H1 (cell line): ENCODE data around the gene FRMD4A. TPM values are rescaled to one million over a fixed set of nuclear protein-coding genes. Genes with fewer than 3 reads are reported as not detected.

Source experiments
- CTCF ChIA-PET: fragments of 300-600 bp; sonication (Branson Sonifier 250); formaldehyde crosslinking; loops from one replicate; lab custom pipeline; 2021; ENCODE audit not compliant: partially characterized antibody; lab: Charles Lee
- POLR2A ChIA-PET: fragments of 300-600 bp; sonication (Branson Sonifier 250); formaldehyde crosslinking; loops from one replicate; lab custom pipeline; 2021; ENCODE audit warnings: inconsistent platforms; ENCODE audit not compliant: partially characterized antibody; lab: Charles Lee
- DNase-seq, 2 experiments: peaks; one replicate each; pipeline versions ENCODE4 v3.0.0 to v3.0.0-alpha.2; 2010 to 2022; ENCODE audit warnings: low spot score in 2 of 2, low read depth in 1 of 2, mixed read lengths in 1 of 2
- FAIRE-seq: peaks from 2 replicates; lab custom pipeline; 2011; peaks lifted over from hg19 to GRCh38; lab: Jason Lieb, UNC
- H2AFZ ChIP-seq: 2 replicates; pipeline ENCODE4 v1.8.1; 2012; ENCODE audit warnings: low read length, inconsistent platforms
- H2AK5ac ChIP-seq: 2 replicates; pipeline ENCODE4 v1.6.1; 2013; ENCODE audit warnings: low read depth, low read length
- H2BK120ac ChIP-seq: replicated peaks from 2 replicates; pipeline ENCODE3; 2013; ENCODE audit warnings: low read depth, low read length, inconsistent platforms
- H2BK12ac ChIP-seq: 2 replicates; pipeline ENCODE4 v1.6.1; 2013; ENCODE audit warnings: low read depth, low read length
- H2BK15ac ChIP-seq: 2 replicates; pipeline ENCODE4 v1.6.1; 2013; ENCODE audit warnings: low read length
- H2BK20ac ChIP-seq: 2 replicates; pipeline ENCODE4 v1.6.1; 2013; ENCODE audit warnings: low read length
- H2BK5ac ChIP-seq: 2 replicates; pipeline ENCODE4 v1.6.1; 2013; ENCODE audit warnings: low read depth, low read length
- H3K14ac ChIP-seq: 2 replicates; pipeline ENCODE4 v1.6.1; 2013; ENCODE audit warnings: inconsistent platforms; ENCODE audit not compliant: insufficient read length
- H3K18ac ChIP-seq: 2 replicates; pipeline ENCODE4 v1.6.1; 2013; ENCODE audit warnings: low read length; ENCODE audit errors: extremely low read depth
- H3K23ac ChIP-seq: 2 replicates; pipeline ENCODE4 v1.6.1; 2013; ENCODE audit warnings: inconsistent platforms; ENCODE audit not compliant: insufficient read length
- H3K23me2 ChIP-seq: 2 replicates; pipeline ENCODE4 v1.6.1; 2013; ENCODE audit warnings: low read depth, low read length
- H3K27ac ChIP-seq: 2 replicates; pipeline ENCODE4 v1.6.1; 2011; ENCODE audit warnings: low read depth, low read length, inconsistent platforms
- H3K27me3 ChIP-seq, 4 experiments: replicated peaks in 1 of 4; 1 replicate in 1 of 4; 2 replicates in 3 of 4; pipeline versions ENCODE4 v1.6.1 to v1.8.1; 2011 to 2013; ENCODE audit warnings: low read length in 3 of 4, mild to moderate bottlenecking in 3 of 4, inconsistent platforms in 2 of 4, mixed read lengths in 2 of 4, moderate library complexity in 1 of 4; ENCODE audit not compliant: control insufficient read depth in 3 of 4, insufficient read depth in 3 of 4; ENCODE audit errors: extremely low read depth in 1 of 4
- H3K36me3 ChIP-seq, 4 experiments: 2 replicates each; pipeline versions ENCODE4 v1.6.1 to v1.8.1; 2011 to 2013; ENCODE audit warnings: mild to moderate bottlenecking in 4 of 4, low read length in 3 of 4, moderate library complexity in 2 of 4, control low read depth in 1 of 4, inconsistent platforms in 1 of 4; ENCODE audit not compliant: insufficient read depth in 4 of 4, control insufficient read depth in 2 of 4
- H3K4ac ChIP-seq: replicated peaks from 2 replicates; pipeline ENCODE3; 2013; ENCODE audit warnings: low read length, low read depth, mixed read lengths, inconsistent platforms; ENCODE audit not compliant: insufficient read length
- H3K4me1 ChIP-seq, 4 experiments: replicated peaks in 1 of 4; 1 replicate in 1 of 4; 2 replicates in 3 of 4; pipeline versions ENCODE4 v1.6.1 to v1.8.1; 2011 to 2013; ENCODE audit warnings: low read length in 3 of 4, inconsistent platforms in 2 of 4, mixed read lengths in 1 of 4; ENCODE audit not compliant: insufficient read depth in 4 of 4, control insufficient read depth in 3 of 4
- H3K4me2 ChIP-seq, 2 experiments: 2 replicates each; pipeline versions ENCODE4 v1.6.1 to v1.8.1; 2011 to 2013; ENCODE audit warnings: low read depth in 2 of 2, low read length in 2 of 2, control low read depth in 1 of 2, inconsistent platforms in 1 of 2, mild to moderate bottlenecking in 1 of 2; ENCODE audit not compliant: insufficient read depth in 1 of 2
- H3K4me3 ChIP-seq, 4 experiments: fragments of 200-600, 300-600 bp in 1 of 4; sonication (generic), shearing (Covaris generic), sonication (Bioruptor Twin) in 1 of 4; 2 replicates each; pipeline versions ENCODE4 v1.5.1 to v1.8.1; 2011 to 2016; ENCODE audit warnings: low read length in 4 of 4, low read depth in 3 of 4, control low read depth in 2 of 4, inconsistent platforms in 2 of 4, mild to moderate bottlenecking in 2 of 4, mixed read lengths in 1 of 4, moderate library complexity in 1 of 4; ENCODE audit not compliant: insufficient read depth in 2 of 4; ENCODE audit errors: extremely low read depth in 1 of 4
- H3K56ac ChIP-seq: replicated peaks from 2 replicates; pipeline ENCODE3; 2013; ENCODE audit warnings: low read depth, mild to moderate bottlenecking, mixed read lengths, low read length, inconsistent platforms; ENCODE audit not compliant: insufficient read length
- H3K79me1 ChIP-seq: 2 replicates; pipeline ENCODE4 v1.6.1; 2013; ENCODE audit warnings: low read depth, low read length, control low read depth
- H3K79me2 ChIP-seq, 2 experiments: 2 replicates each; pipeline versions ENCODE4 v1.6.1 to v1.8.1; 2012 to 2013; ENCODE audit warnings: low read length in 2 of 2, mild to moderate bottlenecking in 2 of 2, inconsistent platforms in 1 of 2; ENCODE audit not compliant: insufficient read depth in 2 of 2, control insufficient read depth in 1 of 2
- H3K9ac ChIP-seq, 4 experiments: replicated peaks in 1 of 4; 1 replicate in 1 of 4; 2 replicates in 3 of 4; pipeline versions ENCODE4 v1.6.1 to v1.8.1; 2011 to 2013; ENCODE audit warnings: low read depth in 3 of 4, low read length in 3 of 4, control low read depth in 2 of 4, mild to moderate bottlenecking in 2 of 4, moderate library complexity in 2 of 4, inconsistent platforms in 1 of 4; ENCODE audit errors: extremely low read depth in 1 of 4
- H3K9me3 ChIP-seq, 2 experiments: 2 replicates each; pipeline versions ENCODE4 v1.6.1 to v1.8.1; 2012 to 2013; ENCODE audit warnings: mild to moderate bottlenecking in 2 of 2, moderate library complexity in 2 of 2, control low read depth in 1 of 2, inconsistent platforms in 1 of 2, low read depth in 1 of 2, low read length in 1 of 2, mixed read lengths in 1 of 2; ENCODE audit not compliant: insufficient read depth in 2 of 2
- H4K20me1 ChIP-seq, 2 experiments: replicated peaks in 1 of 2; 2 replicates each; pipeline versions ENCODE3 to v1.8.1; 2011 to 2013; ENCODE audit warnings: inconsistent platforms in 2 of 2, low read length in 2 of 2, mild to moderate bottlenecking in 1 of 2; ENCODE audit not compliant: insufficient read depth in 2 of 2, control insufficient read depth in 1 of 2
- H4K5ac ChIP-seq: 2 replicates; pipeline ENCODE4 v1.6.1; 2013; ENCODE audit warnings: low read length, low read depth, mixed read lengths, inconsistent platforms; ENCODE audit not compliant: insufficient read length
- H4K8ac ChIP-seq: 2 replicates; pipeline ENCODE4 v1.8.0; 2013; ENCODE audit warnings: mild to moderate bottlenecking, moderate library complexity, low read length, inconsistent platforms; ENCODE audit not compliant: insufficient read depth; ENCODE audit errors: extremely low read depth
- H4K91ac ChIP-seq: replicated peaks from 2 replicates; pipeline ENCODE3; 2013; ENCODE audit warnings: low read length, mixed read lengths, inconsistent platforms; ENCODE audit not compliant: insufficient read length
- JUN ChIP-seq: IDR thresholded peaks from 2 replicates; pipeline ENCODE4 v1.6.1; 2011; ENCODE audit warnings: low read depth, mild to moderate bottlenecking, improper control_type of control experiment, low read length
- TAF7 ChIP-seq: optimal IDR thresholded peaks from 2 replicates; pipeline ENCODE3; 2011; ENCODE audit warnings: low read depth, mild to moderate bottlenecking, inconsistent platforms, low read length, moderate library complexity, borderline replicate concordance
- WGBS, 2 experiments: shearing (Covaris generic) in 1 of 2; methylation state at CpG; one replicate each; pipeline versions ENCODE4 v1.1.6 to v1.1.7; 2013 to 2015; ENCODE audit warnings: low lambda C conversion rate in 2 of 2, mixed read lengths in 2 of 2, inconsistent platforms in 1 of 2, low coverage in 1 of 2, missing lambda C conversion rate in 1 of 2; ENCODE audit not compliant: insufficient replicate concordance in 2 of 2, insufficient coverage in 1 of 2, insufficient read length in 1 of 2; ENCODE audit errors: extremely low coverage in 1 of 2, missing lambda C conversion rate in 1 of 2; 5-methylcytosine and 5-hydroxymethylcytosine counted together
- polyA plus RNA-seq, 7 experiments: library from polyadenylated mRNA; depleted of rRNA in 3 of 7; stranded (reverse) in 5 of 7; unstranded in 2 of 7; fragments of >200 nt in 5 of 7; fragments of 200-250 nt in 2 of 7; gene quantifications; 1 replicate in 5 of 7; 2 replicates in 1 of 7; 4 replicates in 1 of 7; pipeline versions ENCODE4 v1.2.1 to v1.2.3, GENCODE V29; 2011 to 2013; ENCODE audit warnings: missing spikeins in 2 of 7, mixed read lengths in 2 of 7
- total RNA-seq: library from RNA; stranded (reverse); fragmentation: NEBNext Ultra II Directional; extraction: Animal tissue kit (Norgen Biotek cat#: 25700); gene quantifications from 2 replicates; pipeline ENCODE4 v1.2.1, GENCODE V29; 2021

The FRMD4A gene
- total and polyA plus RNA-seq, 2 of the 8 experiments (the other 6 are each of a cell fraction or from before 2014, with no cell fraction given): 38.6 to 39.6 TPM

- peaks cover 2% of the 10 kb centered on the region; the same call in 1 of the 2 replicates for H3K79me1 ChIP-seq
- no peak overlapping the region for H4K91ac ChIP-seq
- ChIA-PET POLR2A (no interaction called here), CTCF (interaction anchor here (1.9 kb wide), 1 partner anchor 9 kb away, joined by 4 read pairs; no protein-coding TSS in a partner anchor)
- no peak overlapping the region for H2BK15ac ChIP-seq
- H4K5ac ChIP-seq: no peak overlapping the region
- H2AFZ ChIP-seq: no peak overlapping the region
- no peak overlapping the region for H3K27ac ChIP-seq
- no peak overlapping the region for H2AK5ac ChIP-seq
- H3K79me2 ChIP-seq: no peaks in the 10 kb centered on the region
- no peak overlapping the region for H3K4ac ChIP-seq
- H3K36me3 ChIP-seq: no peaks in the 10 kb centered on the region
- WGBS, 2 experiments: 90% methylated on average over 8 of the region's 8 CpGs; no CpG with 5 or more reads in 1 of the 2 experiments
- H2BK12ac ChIP-seq: no peak overlapping the region
- H2BK5ac ChIP-seq: no peak overlapping the region
- DNase-seq: no peak
- H3K4me3 ChIP-seq: no peak overlapping the region
- H3K56ac ChIP-seq: no peak overlapping the region
- no peaks in the 10 kb centered on the region for H3K9me3 ChIP-seq
- no peak for FAIRE-seq
- no peaks in the 10 kb centered on the region for H3K4me1 ChIP-seq
- no peaks in the 10 kb centered on the region for H4K20me1 ChIP-seq
- H3K9ac ChIP-seq: no peak overlapping the region
- H3K4me2 ChIP-seq: no peak overlapping the region
- H3K27me3 ChIP-seq: no peaks in the 10 kb centered on the region
- no peak overlapping the region for H2BK20ac ChIP-seq
- H3K23ac ChIP-seq: no peak overlapping the region
- no peaks in the 10 kb centered on the region for H3K23me2 ChIP-seq
- no peak overlapping the region for H3K14ac ChIP-seq
- H4K8ac ChIP-seq: no peak overlapping the region
- H2BK120ac ChIP-seq: no peak overlapping the region
- H3K18ac ChIP-seq: no peak overlapping the region
- TF ChIP-seq JUN (no peak), TAF7 (no peak)
Observed at GRCh38 chr10:13773043-13773442, 557.7 kb downstream of the FRMD4A start.
